Stimulated activated CD8-positive, alpha-beta memory T cell treated with anti-CD3 and anti-CD28 coated beads, Interleukin-7, amount 100 ng/mL, for 24 hours (primary cell): ENCODE data around the gene TBX4.

Experiments
- DNase-seq: peaks from one replicate; pipeline ENCODE4 v3.0.0-alpha.2; 2020; ENCODE audit warnings: low read depth

Gene TBX4

GRCh38 chr17:61412860-61413660, 39.2 kb upstream of the TBX4 start:
- no peak for DNase-seq

GRCh38 chr17:61413661-61414126, 38.5 kb upstream of the TBX4 start:
- no peak for DNase-seq

- no peak for DNase-seq
Measured at GRCh38 chr17:61414141-61414935, 37.9 kb upstream of the TBX4 start.

- no peak for DNase-seq
Measured at GRCh38 chr17:61414936-61415251, 37.3 kb upstream of the TBX4 start.

- DNase-seq: no peak
Measured at GRCh38 chr17:61415374-61416210, 36.6 kb upstream of the TBX4 start.

- DNase-seq: no peak
Measured at GRCh38 chr17:61416211-61416539, 36.0 kb upstream of the TBX4 start.

- DNase-seq: peak; percentile 35
Measured at GRCh38 chr17:61416540-61417363, 35.5 kb upstream of the TBX4 start.

GRCh38 chr17:61418449-61418848, 33.8 kb upstream of the TBX4 start:
- DNase-seq: no peak

GRCh38 chr17:61419496-61420046, 32.7 kb upstream of the TBX4 start:
- DNase-seq: no peak

- DNase-seq: no peak
Measured at GRCh38 chr17:61420052-61420451, 32.2 kb upstream of the TBX4 start.

GRCh38 chr17:61420745-61421398, 31.4 kb upstream of the TBX4 start:
- DNase-seq: no peak

- no peak for DNase-seq
Measured at GRCh38 chr17:61421460-61421859, 30.8 kb upstream of the TBX4 start.

- DNase-seq: no peak
Measured at GRCh38 chr17:61422116-61422799, 30.0 kb upstream of the TBX4 start.

- DNase-seq: no peak
Measured at GRCh38 chr17:61422869-61423268, 29.4 kb upstream of the TBX4 start.

- DNase-seq: no peak
Measured at GRCh38 chr17:61423967-61424649, 28.1 kb upstream of the TBX4 start.

- no peak for DNase-seq
Measured at GRCh38 chr17:61425682-61426481, 26.3 kb upstream of the TBX4 start.

- no peak for DNase-seq
Measured at GRCh38 chr17:61426482-61427304, 25.5 kb upstream of the TBX4 start.

GRCh38 chr17:61427567-61427966, 24.7 kb upstream of the TBX4 start:
- no peak for DNase-seq
